ENCODE measurements around the gene SLC5A5.

DNA sequence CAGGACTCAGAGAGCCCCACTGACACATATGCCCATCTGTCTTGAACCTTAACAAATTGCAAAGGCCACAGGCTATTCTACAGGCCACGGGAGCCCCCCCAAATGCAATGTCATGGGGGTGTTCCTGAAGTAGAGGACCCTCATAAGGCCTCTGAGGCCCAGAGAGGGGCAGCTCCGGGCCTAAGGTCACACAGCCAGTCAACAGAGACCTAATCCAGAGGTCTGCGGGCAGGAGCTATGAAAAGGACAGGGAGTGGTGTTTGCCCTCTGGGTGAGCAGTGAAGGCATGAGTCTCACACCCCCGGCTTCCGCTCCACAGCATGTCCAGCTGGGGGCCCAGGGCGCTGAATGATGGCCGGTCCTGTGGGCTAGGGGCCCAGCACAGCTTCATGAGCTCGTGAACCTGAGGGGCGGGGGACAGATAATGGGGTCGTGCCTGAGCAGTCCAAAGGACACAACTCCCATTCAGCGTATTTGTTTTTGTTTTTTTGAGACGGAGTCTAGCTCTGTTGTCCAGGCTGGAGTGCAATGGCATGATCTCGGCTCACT lies 45.2 kb upstream of the SLC5A5 start:
- no peak for TF ChIP-seq POLR2A (IDR thresholded peaks at IDR 0.05)
- TF ChIP-seq, protein P1, sequence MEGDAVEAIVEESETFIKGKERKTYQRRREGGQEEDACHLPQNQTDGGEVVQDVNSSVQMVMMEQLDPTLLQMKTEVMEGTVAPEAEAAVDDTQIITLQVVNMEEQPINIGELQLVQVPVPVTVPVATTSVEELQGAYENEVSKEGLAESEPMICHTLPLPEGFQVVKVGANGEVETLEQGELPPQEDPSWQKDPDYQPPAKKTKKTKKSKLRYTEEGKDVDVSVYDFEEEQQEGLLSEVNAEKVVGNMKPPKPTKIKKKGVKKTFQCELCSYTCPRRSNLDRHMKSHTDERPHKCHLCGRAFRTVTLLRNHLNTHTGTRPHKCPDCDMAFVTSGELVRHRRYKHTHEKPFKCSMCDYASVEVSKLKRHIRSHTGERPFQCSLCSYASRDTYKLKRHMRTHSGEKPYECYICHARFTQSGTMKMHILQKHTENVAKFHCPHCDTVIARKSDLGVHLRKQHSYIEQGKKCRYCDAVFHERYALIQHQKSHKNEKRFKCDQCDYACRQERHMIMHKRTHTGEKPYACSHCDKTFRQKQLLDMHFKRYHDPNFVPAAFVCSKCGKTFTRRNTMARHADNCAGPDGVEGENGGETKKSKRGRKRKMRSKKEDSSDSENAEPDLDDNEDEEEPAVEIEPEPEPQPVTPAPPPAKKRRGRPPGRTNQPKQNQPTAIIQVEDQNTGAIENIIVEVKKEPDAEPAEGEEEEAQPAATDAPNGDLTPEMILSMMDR (IDR thresholded peaks at IDR 0.05 in 4 of 5, conservative IDR thresholded peaks at IDR 0.05 in 1 of 5) = no peak
